Gastroesophageal sphincter (tissue), 4 donors: ENCODE data around the gene PATJ. TPM values are rescaled to one million over a fixed set of nuclear protein-coding genes. Genes with fewer than 3 reads are reported as not detected.
A peak's percentile ranks its signal among the peaks of the same experiment; 100 is the strongest.

ENCODE experiments used
- ATAC-seq: fragments of 150-250 bp; one replicate; pipeline ENCODE4 v1.9.1; 2016; ENCODE audit warnings: mild to moderate bottlenecking, moderate library complexity
- H3K27ac ChIP-seq, 4 donors: fragments of 200-600 bp; sonication (generic) in 3 of 4; 1 replicate in 3 of 4; 2 replicates in 1 of 4; pipeline ENCODE4 v1.5.1; 2016 to 2019
- H3K27me3 ChIP-seq: fragments of 200-600 bp; sonication (generic); one replicate; pipeline ENCODE4 v1.5.1; 2019
- H3K36me3 ChIP-seq, 2 donors: fragments of 200-600 bp; sonication (generic); one replicate each; pipeline ENCODE4 v1.5.1; 2019; ENCODE audit warnings: control low read depth in 1 of 2
- H3K4me1 ChIP-seq, 3 donors: fragments of 200-600 bp; sonication (generic); 1 replicate in 2 of 3; 2 replicates in 1 of 3; pipeline ENCODE4 v1.5.1; 2016 to 2019; ENCODE audit warnings: control low read depth in 2 of 3
- H3K4me3 ChIP-seq, 2 donors: fragments of 200-600 bp; sonication (generic); one replicate each; pipeline ENCODE4 v1.5.1; 2019; ENCODE audit warnings: mild to moderate bottlenecking in 1 of 2, moderate library complexity in 1 of 2
- H3K9me3 ChIP-seq, 3 donors: fragments of 200-600 bp; sonication (generic); one replicate each; pipeline ENCODE4 v1.5.1; 2017 to 2019; ENCODE audit warnings: control low read depth in 2 of 3
- EP300 ChIP-seq: sonication (generic); formaldehyde crosslinking; IDR thresholded peaks from one replicate; pipeline ENCODE4 v1.6.1; 2017; ENCODE audit warnings: antibody characterized with exemption, mild to moderate bottlenecking
- POLR2A ChIP-seq, 2 donors: fragments of 450-650 bp; IDR thresholded peaks; one replicate each; pipeline ENCODE4 v1.6.1; 2017; ENCODE audit warnings: antibody characterized with exemption in 2 of 2, mild to moderate bottlenecking in 2 of 2, moderate library complexity in 1 of 2
- POLR2AphosphoS5 ChIP-seq: sonication (generic); formaldehyde crosslinking; IDR thresholded peaks from one replicate; pipeline ENCODE4 v1.6.1; 2017; ENCODE audit warnings: antibody characterized with exemption
- WGBS, 2 donors: methylation state at CpG; one replicate each; pipeline ENCODE4 v1.1.5; 2018; ENCODE audit warnings: low coverage in 1 of 2; 5-methylcytosine and 5-hydroxymethylcytosine counted together
- total RNA-seq, 4 donors: library from RNA; depleted of rRNA; stranded (reverse); fragments of >200 nt; gene quantifications; one replicate each; pipeline ENCODE4 v1.1.0, GENCODE V29; 2016
- TF ChIP-seq, protein P1 (sequence below), 4 experiments: fragments of 200-600 bp in 2 of 4; fragments of 450-650 bp in 2 of 4; sonication (generic) in 1 of 4; IDR thresholded peaks; one replicate each; pipeline ENCODE4 v1.5.1; 2017 to 2019; ENCODE audit warnings: antibody characterized with exemption in 4 of 4, mild to moderate bottlenecking in 2 of 4, moderate library complexity in 2 of 4

PATJ gene
- total RNA-seq, 4 donors from 2014 or later: 34.8 to 59.0 (median 37.1) TPM

- peaks cover 0 to 31% (median 12%) of the 10 kb centered on the region in 3 donors for H3K4me1 ChIP-seq
- H3K9me3 ChIP-seq: no peaks in the 10 kb centered on the region
- peak overlapping the region; percentile 64 to 85 (median 75) for H3K27ac ChIP-seq
- TF ChIP-seq POLR2A (IDR thresholded peaks at IDR 0.05): no peak
- TF ChIP-seq POLR2AphosphoS5: no peak
- TF ChIP-seq EP300: no peak
- TF ChIP-seq, protein P1, sequence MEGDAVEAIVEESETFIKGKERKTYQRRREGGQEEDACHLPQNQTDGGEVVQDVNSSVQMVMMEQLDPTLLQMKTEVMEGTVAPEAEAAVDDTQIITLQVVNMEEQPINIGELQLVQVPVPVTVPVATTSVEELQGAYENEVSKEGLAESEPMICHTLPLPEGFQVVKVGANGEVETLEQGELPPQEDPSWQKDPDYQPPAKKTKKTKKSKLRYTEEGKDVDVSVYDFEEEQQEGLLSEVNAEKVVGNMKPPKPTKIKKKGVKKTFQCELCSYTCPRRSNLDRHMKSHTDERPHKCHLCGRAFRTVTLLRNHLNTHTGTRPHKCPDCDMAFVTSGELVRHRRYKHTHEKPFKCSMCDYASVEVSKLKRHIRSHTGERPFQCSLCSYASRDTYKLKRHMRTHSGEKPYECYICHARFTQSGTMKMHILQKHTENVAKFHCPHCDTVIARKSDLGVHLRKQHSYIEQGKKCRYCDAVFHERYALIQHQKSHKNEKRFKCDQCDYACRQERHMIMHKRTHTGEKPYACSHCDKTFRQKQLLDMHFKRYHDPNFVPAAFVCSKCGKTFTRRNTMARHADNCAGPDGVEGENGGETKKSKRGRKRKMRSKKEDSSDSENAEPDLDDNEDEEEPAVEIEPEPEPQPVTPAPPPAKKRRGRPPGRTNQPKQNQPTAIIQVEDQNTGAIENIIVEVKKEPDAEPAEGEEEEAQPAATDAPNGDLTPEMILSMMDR (IDR thresholded peaks at IDR 0.05): no peak
- 43% methylated on average over 1 of the region's 1 CpG; no CpG with 5 or more reads in 1 of the 2 donors for WGBS, 2 donors
- H3K27me3 ChIP-seq: no peaks in the 10 kb centered on the region
- no peaks in the 10 kb centered on the region for H3K36me3 ChIP-seq
- H3K4me3 ChIP-seq: no peak overlapping the region
- peak; percentile 62 for ATAC-seq
These were observed 326.1 kb downstream of the PATJ start for GRCh38 chr1:62068416-62068843.

DNA sequence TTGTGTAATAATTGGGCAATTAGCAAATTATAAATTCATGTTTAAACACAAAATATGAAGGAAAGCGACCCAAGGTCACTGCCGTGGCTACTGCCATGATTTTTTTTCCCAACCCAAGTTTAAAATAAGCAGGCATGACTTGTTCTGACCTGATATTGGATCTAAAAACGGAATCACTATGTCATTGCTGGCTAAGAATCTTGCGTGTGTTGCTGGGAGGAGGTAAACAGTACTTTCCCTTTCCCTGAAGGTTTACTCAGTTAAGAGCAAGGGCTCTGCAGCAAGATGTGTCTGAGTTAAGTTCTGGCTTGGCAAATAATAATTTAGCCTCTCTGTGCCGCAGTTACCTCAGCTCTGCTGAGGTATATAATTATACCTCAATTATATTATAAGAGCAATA is 326.7 kb downstream of the PATJ start:
- no peak overlapping the region for H3K4me3 ChIP-seq
- no peak for TF ChIP-seq POLR2A (IDR thresholded peaks at IDR 0.05)
- TF ChIP-seq POLR2AphosphoS5: peak; percentile 70
- 14 to 16% methylated on average over 4 to 5 of the region's 5 CpGs for WGBS, 2 donors

DNA sequence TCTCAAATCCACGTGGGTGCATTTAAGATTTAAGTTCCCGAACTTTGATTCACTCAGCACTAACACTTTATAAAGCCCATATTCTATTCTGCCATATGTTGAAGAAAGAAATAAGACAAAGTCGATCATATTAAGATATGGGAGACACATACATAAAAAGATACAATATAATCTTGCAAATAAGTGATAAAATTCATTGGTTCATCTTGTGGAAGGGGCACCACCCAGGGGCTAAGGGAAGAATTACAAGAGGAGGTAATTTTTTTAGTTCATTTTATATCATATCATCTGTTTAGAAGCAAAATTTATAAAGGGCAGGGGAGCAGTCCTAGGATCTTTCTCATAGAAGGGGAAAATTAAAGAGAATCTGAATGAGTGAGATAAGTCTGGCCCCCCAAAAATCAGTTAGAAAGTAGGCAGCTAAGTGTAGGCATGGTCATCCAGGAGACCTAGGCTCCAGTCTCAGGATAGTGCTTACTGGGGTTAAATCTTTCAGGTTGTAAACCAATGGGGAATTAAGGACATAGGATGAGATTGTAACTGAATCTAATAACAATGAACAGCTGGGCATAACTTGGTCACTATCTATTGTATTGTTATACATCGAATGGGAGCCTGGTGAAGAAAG is 328.2 kb downstream of the PATJ start:
- Histone ChIP-seq H3K9me3 (no peaks in the 10 kb centered on the region), H3K4me1 (peaks cover 0 to 31% (median 12%) of the 10 kb centered on the region in 3 donors), H3K36me3 (no peaks in the 10 kb centered on the region), H3K27me3 (no peaks in the 10 kb centered on the region), H3K4me3 (no peak overlapping the region), H3K27ac (no peak overlapping the region)
- TF ChIP-seq POLR2A (IDR thresholded peaks at IDR 0.05): no peak
- TF ChIP-seq POLR2AphosphoS5: no peak
- no peak for TF ChIP-seq EP300
- TF ChIP-seq, protein P1 (IDR thresholded peaks at IDR 0.05): peak in 3 of 4 experiments; percentile 14 to 52 (median 37)
- 61 to 71% methylated on average over 2 to 4 of the region's 4 CpGs for WGBS, 2 donors
- ATAC-seq: no peak

More for the DNA sequence above, 326.7 kb downstream of the PATJ start:
- Histone ChIP-seq H3K4me1 (peaks cover 0 to 31% (median 12%) of the 10 kb centered on the region in 3 donors), H3K36me3 (no peaks in the 10 kb centered on the region), H3K27me3 (no peaks in the 10 kb centered on the region), H3K27ac (peak overlapping the region; percentile 64 to 85 (median 75)), H3K9me3 (no peaks in the 10 kb centered on the region)
- peak; percentile 71 for ATAC-seq

- Histone ChIP-seq H3K4me1 (peaks cover 0 to 36% (median 12%) of the 10 kb centered on the region in 3 donors), H3K36me3 (no peaks in the 10 kb centered on the region), H3K9me3 (no peaks in the 10 kb centered on the region), H3K27ac (no peak overlapping the region), H3K4me3 (no peak overlapping the region), H3K27me3 (no peaks in the 10 kb centered on the region)
- no peak for ATAC-seq
- TF ChIP-seq POLR2AphosphoS5 (no peak), POLR2A (IDR thresholded peaks at IDR 0.05) (no peak), EP300 (no peak)
- TF ChIP-seq, protein P1 (IDR thresholded peaks at IDR 0.05): no peak
- WGBS, 2 donors: 88 to 97% methylated on average over 1 to 7 of the region's 7 CpGs
These were observed 329.4 kb downstream of the PATJ start for GRCh38 chr1:62071695-62072094.

DNA sequence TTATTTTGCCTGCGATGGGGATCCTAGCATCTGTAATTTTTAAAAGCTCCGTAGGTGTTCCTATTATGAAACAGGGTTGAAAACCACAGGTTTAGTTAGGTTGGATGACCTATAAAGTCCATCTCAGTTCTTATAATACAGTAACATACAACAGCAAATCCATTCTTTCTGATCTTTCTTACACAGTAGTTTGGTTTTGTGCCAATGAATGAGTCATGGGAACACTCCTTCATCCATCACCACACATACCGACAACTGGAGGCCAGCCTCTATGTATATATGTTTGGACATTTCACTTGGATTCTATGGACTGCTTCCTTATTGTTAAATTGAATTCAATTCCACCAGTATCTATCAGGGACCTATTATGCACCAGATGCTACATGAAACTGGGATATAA is 334.0 kb downstream of the PATJ start:
- Histone ChIP-seq H3K4me1 (peaks cover 0 to 6% (median 0%) of the 10 kb centered on the region in 3 donors), H3K36me3 (peaks cover 0 to 15% of the 10 kb centered on the region in 2 donors), H3K4me3 (no peak overlapping the region), H3K27me3 (no peaks in the 10 kb centered on the region), H3K9me3 (no peaks in the 10 kb centered on the region), H3K27ac (no peak overlapping the region)
- no peak for TF ChIP-seq POLR2A (IDR thresholded peaks at IDR 0.05)
- TF ChIP-seq, protein P1 (IDR thresholded peaks at IDR 0.05): no peak
- TF ChIP-seq EP300: no peak
- no peak for TF ChIP-seq POLR2AphosphoS5
- 67 to 74% methylated on average over 3 of the region's 3 CpGs for WGBS, 2 donors
- ATAC-seq: no peak
